Measurements from ENCODE around the gene ATXN2.

Gene ATXN2

GRCh38 chr12:111607239-111607638, 8.1 kb upstream of the ATXN2 start:
- no peak for TF ChIP-seq GATA2 (IDR thresholded peaks at IDR 0.05; ENCODE audit: low read depth, low read length)
- TF ChIP-seq GATA3 (IDR thresholded peaks at IDR 0.05; ENCODE audit: low read depth, low read length), result no peak

- TF ChIP-seq GATA3 (IDR thresholded peaks at IDR 0.05; ENCODE audit: low read depth, low read length) (no peak), GATA2 (IDR thresholded peaks at IDR 0.05; ENCODE audit: low read depth, low read length) (no peak)
Measured at GRCh38 chr12:111606767-111607230, 7.7 kb upstream of the ATXN2 start.

GRCh38 chr12:111605911-111606766, 7.0 kb upstream of the ATXN2 start:
- TF ChIP-seq GATA2 (IDR thresholded peaks at IDR 0.05; ENCODE audit: low read depth, low read length), result no peak
- no peak for TF ChIP-seq GATA3 (IDR thresholded peaks at IDR 0.05; ENCODE audit: low read depth, low read length)

GRCh38 chr12:111602348-111602747, 3.2 kb upstream of the ATXN2 start:
- TF ChIP-seq GATA2 (IDR thresholded peaks at IDR 0.05; ENCODE audit: low read depth, low read length) (no peak), GATA3 (IDR thresholded peaks at IDR 0.05; ENCODE audit: low read depth, low read length) (no peak)

GRCh38 chr12:111600205-111600642, 1.1 kb upstream of the ATXN2 start:
- TF ChIP-seq GATA2 (IDR thresholded peaks at IDR 0.05; ENCODE audit: low read depth, low read length) (no peak), GATA3 (IDR thresholded peaks at IDR 0.05; ENCODE audit: low read depth, low read length) (no peak)

GRCh38 chr12:111599453-111600204, 514 bp upstream of the ATXN2 start:
- TF ChIP-seq GATA2 (IDR thresholded peaks at IDR 0.05; ENCODE audit: low read depth, low read length), result no peak
- no peak for TF ChIP-seq GATA3 (IDR thresholded peaks at IDR 0.05; ENCODE audit: low read depth, low read length)

GRCh38 chr12:111597831-111598636, 1.1 kb downstream of the ATXN2 start:
- no peak for TF ChIP-seq GATA2 (IDR thresholded peaks at IDR 0.05; ENCODE audit: low read depth, low read length)
- no peak for TF ChIP-seq GATA3 (IDR thresholded peaks at IDR 0.05; ENCODE audit: low read depth, low read length)

- TF ChIP-seq GATA2 (IDR thresholded peaks at IDR 0.05; ENCODE audit: low read depth, low read length) (no peak), GATA3 (IDR thresholded peaks at IDR 0.05; ENCODE audit: low read depth, low read length) (no peak)
Measured at GRCh38 chr12:111596985-111597830, 1.9 kb downstream of the ATXN2 start.

GRCh38 chr12:111590552-111590951, 8.6 kb downstream of the ATXN2 start:
- TF ChIP-seq GATA2 (IDR thresholded peaks at IDR 0.05; ENCODE audit: low read depth, low read length) (no peak), GATA3 (IDR thresholded peaks at IDR 0.05; ENCODE audit: low read depth, low read length) (no peak)

- TF ChIP-seq GATA3 (IDR thresholded peaks at IDR 0.05; ENCODE audit: low read depth, low read length) (no peak), GATA2 (IDR thresholded peaks at IDR 0.05; ENCODE audit: low read depth, low read length) (no peak)
Measured at GRCh38 chr12:111589601-111590000, 9.5 kb downstream of the ATXN2 start.

- TF ChIP-seq GATA3 (IDR thresholded peaks at IDR 0.05; ENCODE audit: low read depth, low read length) (no peak), GATA2 (IDR thresholded peaks at IDR 0.05; ENCODE audit: low read depth, low read length) (no peak)
Measured at GRCh38 chr12:111588010-111588409, 11.1 kb downstream of the ATXN2 start.

GRCh38 chr12:111586986-111587385, 12.1 kb downstream of the ATXN2 start:
- no peak for TF ChIP-seq GATA3 (IDR thresholded peaks at IDR 0.05; ENCODE audit: low read depth, low read length)
- TF ChIP-seq GATA2 (IDR thresholded peaks at IDR 0.05; ENCODE audit: low read depth, low read length), result no peak

GRCh38 chr12:111585690-111586089, 13.4 kb downstream of the ATXN2 start:
- TF ChIP-seq GATA2 (IDR thresholded peaks at IDR 0.05; ENCODE audit: low read depth, low read length), result no peak
- no peak for TF ChIP-seq GATA3 (IDR thresholded peaks at IDR 0.05; ENCODE audit: low read depth, low read length)
